WI38 (cell line): ENCODE measurements around the gene SDF2.

ENCODE experiments used
- H3K4me3 ChIP-seq: 2 replicates; pipeline ENCODE4 v1.5.1; 2011; ENCODE audit warnings: low read depth, mild to moderate bottlenecking, control low read depth, low read length
- TF ChIP-seq, protein P1 (sequence below): IDR thresholded peaks from 2 replicates; pipeline ENCODE4 v1.5.1; 2012; ENCODE audit warnings: low read depth, mild to moderate bottlenecking, control low read depth, low read length

Gene SDF2

DNA sequence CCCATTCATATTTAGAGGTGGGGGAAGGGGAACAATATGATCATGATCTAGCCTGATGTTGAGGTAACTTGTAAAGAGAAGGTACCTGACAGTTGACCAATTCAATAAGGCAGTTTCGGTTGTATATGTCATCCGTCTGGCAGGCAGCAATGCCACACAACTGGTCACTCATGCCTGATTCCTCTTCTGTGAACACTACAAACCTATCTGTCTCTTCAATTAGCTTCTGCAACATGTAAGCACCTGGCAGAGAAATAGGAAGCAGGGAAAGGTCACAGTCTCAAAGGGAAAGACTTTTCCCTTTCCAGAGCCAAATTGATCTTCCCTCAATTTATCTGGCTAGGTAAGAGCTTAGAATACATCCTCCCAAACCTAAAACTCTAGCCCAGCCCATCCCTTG lies 37.6 kb downstream of the SDF2 start:
- TF ChIP-seq, protein P1, sequence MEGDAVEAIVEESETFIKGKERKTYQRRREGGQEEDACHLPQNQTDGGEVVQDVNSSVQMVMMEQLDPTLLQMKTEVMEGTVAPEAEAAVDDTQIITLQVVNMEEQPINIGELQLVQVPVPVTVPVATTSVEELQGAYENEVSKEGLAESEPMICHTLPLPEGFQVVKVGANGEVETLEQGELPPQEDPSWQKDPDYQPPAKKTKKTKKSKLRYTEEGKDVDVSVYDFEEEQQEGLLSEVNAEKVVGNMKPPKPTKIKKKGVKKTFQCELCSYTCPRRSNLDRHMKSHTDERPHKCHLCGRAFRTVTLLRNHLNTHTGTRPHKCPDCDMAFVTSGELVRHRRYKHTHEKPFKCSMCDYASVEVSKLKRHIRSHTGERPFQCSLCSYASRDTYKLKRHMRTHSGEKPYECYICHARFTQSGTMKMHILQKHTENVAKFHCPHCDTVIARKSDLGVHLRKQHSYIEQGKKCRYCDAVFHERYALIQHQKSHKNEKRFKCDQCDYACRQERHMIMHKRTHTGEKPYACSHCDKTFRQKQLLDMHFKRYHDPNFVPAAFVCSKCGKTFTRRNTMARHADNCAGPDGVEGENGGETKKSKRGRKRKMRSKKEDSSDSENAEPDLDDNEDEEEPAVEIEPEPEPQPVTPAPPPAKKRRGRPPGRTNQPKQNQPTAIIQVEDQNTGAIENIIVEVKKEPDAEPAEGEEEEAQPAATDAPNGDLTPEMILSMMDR, result no peak
- H3K4me3 ChIP-seq, result no peak overlapping the region

DNA sequence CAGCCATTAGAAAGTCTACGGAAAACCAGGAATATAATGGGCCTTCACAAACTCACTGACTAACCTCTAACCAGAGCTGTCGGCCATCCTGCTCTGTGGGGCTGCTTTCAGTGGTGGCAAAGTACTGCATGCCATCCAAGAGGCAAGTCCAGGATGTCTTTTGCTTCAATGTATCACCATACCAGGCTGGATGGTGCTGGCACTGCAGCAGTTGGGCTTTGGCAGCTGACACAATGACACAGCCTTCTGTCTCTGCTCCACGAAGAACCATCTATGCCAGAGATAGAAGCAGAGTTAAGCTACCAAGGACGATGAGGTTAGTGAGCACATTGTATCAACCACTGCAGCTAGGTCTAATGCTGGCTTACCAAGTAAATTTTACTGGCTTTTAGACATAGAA lies 38.0 kb downstream of the SDF2 start:
- no peak overlapping the region for H3K4me3 ChIP-seq
- TF ChIP-seq, protein P1, result no peak

DNA sequence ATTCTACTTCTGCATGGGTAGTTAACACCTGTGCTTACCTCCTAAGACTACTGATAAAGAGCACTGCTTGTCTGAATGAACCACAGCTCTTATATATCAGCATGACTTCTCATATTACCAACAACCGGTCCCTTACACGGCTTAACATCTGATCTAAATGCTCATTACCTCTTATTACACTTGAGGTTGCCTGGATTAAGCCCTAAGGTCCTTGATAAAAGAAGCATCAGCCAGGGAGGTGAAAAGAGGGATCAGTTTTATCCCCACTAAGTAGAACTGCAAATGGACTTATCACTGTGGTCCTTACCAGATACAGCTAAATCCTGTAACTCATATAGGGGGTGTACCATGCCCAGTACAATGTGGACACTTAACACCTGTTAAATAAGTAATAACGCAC lies 39.5 kb downstream of the SDF2 start:
- no peak overlapping the region for H3K4me3 ChIP-seq
- TF ChIP-seq, protein P1, result no peak

DNA sequence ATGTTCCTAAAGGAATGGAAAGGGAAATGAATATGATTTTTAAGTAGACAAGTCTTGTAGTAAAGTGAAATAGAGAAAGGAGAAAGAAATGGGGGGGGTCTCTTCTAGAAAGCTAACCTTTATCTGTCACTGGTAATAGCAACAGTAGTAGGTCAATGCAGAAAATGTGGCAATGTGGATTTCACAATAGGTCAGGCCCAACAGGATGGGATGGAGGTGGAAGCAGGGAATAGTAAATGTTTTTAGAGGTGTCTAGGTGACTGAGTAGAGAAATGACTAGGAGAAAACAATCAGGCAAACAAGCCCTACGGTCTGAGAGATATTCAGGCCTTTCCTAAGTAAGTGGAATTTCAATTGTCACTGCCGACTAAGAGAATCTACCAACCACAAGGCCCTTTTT lies 41.7 kb downstream of the SDF2 start:
- H3K4me3 ChIP-seq, result no peak overlapping the region
- TF ChIP-seq, protein P1, result no peak

DNA sequence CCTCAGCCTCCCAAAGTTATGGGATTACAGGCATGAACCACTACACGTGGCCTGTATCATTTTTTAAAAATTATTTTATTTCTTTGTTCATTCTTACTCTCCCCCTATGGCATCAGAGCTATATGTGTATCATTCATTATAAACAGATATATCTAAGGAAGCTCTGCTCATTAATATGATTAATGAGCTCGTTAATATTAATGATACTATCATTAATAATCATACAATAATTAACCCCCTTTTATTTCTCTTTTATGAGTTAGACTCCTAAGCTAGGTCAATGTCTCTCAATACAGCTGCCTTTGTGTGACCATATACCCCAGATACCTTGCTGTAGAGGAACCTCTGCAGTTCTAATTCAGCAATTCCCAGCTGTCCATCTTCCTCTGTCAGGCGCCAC lies 43.2 kb downstream of the SDF2 start:
- TF ChIP-seq, protein P1, result no peak
- no peak overlapping the region for H3K4me3 ChIP-seq

DNA sequence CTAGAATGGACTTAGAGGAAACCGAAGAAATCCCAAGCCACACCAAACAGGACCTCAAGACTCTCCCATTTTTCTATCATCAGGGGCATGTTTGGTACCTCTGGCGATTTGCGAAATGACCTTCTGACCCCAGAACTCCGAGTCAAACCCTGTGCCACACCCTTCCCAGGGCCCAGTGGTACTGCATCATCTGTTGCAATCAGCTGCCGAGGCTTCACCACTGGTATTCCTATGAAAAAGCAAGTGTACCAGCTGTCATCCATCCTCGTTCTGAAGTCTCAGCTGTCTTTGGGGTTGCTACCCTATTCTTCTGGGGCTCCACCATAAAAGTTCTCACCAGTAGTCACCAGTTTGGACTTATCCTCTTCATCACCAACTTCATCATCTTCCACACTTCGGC lies 45.4 kb downstream of the SDF2 start:
- TF ChIP-seq, protein P1, result no peak
- no peak overlapping the region for H3K4me3 ChIP-seq

DNA sequence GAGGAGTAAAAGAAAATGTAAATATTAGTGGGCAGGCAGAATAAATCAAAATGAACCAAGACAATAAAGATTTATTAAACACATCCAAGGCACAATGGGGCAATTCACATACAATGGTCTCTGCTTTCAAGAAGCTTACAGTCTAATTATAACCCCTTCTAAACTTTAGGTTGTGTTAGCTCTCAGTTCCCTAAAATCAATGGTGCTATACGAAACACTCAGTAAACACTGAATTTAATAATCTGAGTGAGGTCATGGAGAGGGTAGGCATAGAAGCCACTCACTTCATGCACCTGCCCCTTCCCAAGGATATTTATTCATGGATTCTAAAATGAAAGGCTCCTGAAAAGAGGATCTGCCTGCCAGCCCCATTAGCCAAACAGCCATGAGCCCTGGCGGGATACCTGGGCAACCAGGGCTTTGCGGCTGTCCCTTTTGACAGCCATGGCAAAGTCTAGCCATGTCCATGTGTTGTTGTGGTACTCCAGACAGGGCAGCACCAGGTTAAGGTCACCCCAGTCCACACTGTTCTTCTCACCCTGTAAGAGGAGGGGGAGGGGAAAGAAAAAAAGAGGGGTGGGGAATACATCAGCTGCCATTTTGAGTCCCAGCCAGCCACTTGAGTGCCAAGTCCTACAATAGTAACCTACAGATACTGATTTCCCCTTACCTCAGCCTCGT lies 46.3 kb downstream of the SDF2 start:
- H3K4me3 ChIP-seq, result no peak overlapping the region
- TF ChIP-seq, protein P1, result no peak
